Coronary artery (tissue), 2 donors: Measurements from ENCODE around the gene PRR29.
"Not testable (repeated sequence)": the region's sequence is repeated elsewhere in the genome, so short reads cannot be mapped to it uniquely, and the experiment has no call there.

ENCODE experiments used
- DNase-seq: peaks from one replicate; pipeline ENCODE4 v3.0.0-alpha.2; 2017; ENCODE audit warnings: low spot score
- H3K27ac ChIP-seq, 2 donors: fragments of 200-600 bp; sonication (generic); one replicate each; pipeline ENCODE4 v1.5.1; 2016 to 2019
- H3K4me3 ChIP-seq: fragments of 200-600 bp; sonication (generic); 2 replicates; pipeline ENCODE4 v1.5.1; 2016; ENCODE audit warnings: mild to moderate bottlenecking, moderate library complexity
- TF ChIP-seq, protein P1 (sequence below): fragments of 200-600 bp; sonication (generic); IDR thresholded peaks from one replicate; pipeline ENCODE4 v1.5.1; 2019; ENCODE audit warnings: antibody characterized with exemption

PRR29 gene

DNA sequence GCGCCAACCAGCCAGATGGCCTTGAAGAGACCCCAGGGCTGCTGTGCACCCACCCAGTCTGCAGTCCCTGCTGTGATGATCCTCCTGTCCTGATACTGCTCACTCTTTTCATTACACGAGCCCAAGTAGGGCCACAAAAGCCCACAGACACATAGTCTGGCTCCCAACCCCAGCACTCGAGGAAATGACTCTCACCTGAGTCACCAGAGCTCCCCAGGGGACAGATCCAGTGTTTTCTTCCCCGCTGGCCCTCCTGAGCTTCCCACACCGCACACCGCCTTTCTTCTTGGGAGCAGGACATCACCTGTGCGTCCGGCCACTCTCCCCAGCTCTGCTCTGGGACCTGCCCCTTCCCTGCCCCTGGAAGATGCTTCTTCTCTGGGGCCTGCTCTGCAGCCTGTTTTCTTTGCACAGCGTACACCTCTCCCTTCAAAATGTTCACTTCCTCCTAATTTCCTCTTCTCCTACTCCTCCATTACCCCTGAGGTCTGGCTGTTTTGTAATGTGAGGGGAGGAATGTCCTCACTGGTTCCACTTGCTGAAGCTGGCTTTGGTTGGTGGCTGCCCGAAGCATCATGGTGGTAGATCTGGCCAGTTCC lies 23.5 kb upstream of the PRR29 start:
- no peak for DNase-seq
- Histone ChIP-seq H3K27ac (no peak overlapping the region), H3K4me3 (no peak overlapping the region)

DNA sequence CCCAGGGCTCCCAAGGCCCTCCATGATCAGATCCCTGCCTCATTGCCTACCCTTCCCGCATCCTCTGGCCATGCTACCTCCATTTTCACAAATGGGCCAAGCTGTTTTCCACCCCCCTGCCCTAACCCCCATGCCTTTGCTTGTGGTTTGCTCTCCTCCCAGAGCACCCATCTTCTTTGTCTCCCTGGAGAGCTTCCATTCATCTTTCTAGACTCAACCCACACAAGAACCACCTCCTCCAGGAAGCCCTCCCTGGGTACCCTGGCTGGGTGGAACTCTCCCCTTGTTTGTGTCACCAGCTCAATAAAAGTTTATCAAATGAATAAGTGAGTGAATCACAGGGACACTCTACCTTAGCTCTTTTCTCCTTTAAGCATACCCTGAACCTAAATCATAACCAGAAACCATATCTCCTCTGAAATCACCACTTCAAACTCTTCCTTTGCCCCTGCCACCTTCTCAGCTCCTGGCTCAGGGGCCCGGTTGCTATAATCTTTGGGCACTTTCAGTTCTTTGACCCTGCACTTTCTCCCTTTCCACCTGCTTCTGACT lies 22.5 kb upstream of the PRR29 start:
- no peak for DNase-seq
- H3K27ac ChIP-seq: no peak overlapping the region
- TF ChIP-seq, protein P1, sequence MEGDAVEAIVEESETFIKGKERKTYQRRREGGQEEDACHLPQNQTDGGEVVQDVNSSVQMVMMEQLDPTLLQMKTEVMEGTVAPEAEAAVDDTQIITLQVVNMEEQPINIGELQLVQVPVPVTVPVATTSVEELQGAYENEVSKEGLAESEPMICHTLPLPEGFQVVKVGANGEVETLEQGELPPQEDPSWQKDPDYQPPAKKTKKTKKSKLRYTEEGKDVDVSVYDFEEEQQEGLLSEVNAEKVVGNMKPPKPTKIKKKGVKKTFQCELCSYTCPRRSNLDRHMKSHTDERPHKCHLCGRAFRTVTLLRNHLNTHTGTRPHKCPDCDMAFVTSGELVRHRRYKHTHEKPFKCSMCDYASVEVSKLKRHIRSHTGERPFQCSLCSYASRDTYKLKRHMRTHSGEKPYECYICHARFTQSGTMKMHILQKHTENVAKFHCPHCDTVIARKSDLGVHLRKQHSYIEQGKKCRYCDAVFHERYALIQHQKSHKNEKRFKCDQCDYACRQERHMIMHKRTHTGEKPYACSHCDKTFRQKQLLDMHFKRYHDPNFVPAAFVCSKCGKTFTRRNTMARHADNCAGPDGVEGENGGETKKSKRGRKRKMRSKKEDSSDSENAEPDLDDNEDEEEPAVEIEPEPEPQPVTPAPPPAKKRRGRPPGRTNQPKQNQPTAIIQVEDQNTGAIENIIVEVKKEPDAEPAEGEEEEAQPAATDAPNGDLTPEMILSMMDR: no peak
- H3K4me3 ChIP-seq: no peak overlapping the region

More for the DNA sequence above, 23.5 kb upstream of the PRR29 start:
- TF ChIP-seq, protein P1: no peak

DNA sequence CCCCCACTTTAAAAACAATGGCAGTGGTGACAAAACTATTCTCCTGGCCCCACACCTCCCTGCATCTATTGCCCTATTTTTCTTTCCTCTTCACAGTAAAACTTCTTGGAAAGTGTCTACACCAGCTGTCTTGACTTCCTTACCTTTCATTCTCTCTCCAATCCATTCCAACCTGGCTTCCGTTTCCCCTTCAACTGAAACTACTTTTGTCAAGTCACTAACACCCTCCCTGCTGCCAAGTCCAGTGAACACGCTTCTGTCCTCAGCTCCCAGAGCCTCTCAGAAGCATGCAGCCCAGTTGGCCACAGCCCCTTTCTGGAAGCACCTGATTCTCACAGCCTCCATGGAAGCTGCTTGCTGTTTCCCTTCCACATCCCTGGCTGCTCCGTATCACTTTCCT lies 21.4 kb upstream of the PRR29 start:
- Histone ChIP-seq H3K27ac (no peak overlapping the region), H3K4me3 (no peak overlapping the region)
- no peak for DNase-seq
- TF ChIP-seq, protein P1: no peak

DNA sequence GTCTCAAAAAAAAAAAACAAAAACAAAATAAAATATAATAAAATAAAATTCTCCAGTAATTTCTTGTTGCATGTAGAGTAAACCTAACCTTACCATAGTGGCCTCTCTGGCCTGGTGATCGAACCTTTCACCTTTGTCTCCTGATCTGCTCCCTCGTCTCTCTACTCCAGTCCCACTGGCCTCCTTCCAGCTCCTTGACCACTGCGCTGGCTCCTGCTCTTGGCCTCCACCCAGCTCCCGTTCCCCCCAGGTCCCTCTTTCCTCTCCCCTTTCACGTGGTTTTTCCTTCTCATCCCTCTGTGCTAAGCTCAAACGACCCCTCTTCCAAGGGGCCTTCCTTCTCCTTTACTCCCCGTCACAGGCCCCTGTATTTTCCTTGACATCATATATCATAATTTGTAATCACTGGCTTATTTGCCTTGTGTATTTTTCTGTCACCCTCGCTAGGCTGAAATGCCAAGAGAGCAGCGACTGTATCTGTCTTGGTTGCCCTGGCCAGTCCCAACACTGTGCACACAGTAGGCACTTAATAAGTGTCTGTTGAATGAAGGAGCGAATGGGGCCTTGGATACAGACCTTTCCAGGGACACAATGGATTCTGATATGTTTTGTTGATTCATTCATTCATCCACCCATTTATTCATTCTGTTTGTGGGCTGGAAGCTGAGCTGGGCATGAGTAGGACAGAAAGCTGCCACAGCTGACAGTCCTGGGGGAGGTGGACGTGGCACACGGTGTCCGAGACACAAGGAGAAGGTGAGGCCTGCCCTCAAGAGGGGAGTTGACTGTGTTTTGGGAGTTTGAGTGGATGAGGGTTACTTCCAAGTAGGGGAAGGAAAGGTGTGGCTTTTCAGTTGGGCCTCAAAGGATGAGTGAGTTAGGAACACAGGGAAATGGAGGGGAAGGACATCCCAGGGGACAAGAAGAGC lies 19.6 kb upstream of the PRR29 start:
- Histone ChIP-seq H3K4me3 (no peak overlapping the region), H3K27ac (no peak overlapping the region)
- DNase-seq: no peak
- TF ChIP-seq, protein P1: no peak

DNA sequence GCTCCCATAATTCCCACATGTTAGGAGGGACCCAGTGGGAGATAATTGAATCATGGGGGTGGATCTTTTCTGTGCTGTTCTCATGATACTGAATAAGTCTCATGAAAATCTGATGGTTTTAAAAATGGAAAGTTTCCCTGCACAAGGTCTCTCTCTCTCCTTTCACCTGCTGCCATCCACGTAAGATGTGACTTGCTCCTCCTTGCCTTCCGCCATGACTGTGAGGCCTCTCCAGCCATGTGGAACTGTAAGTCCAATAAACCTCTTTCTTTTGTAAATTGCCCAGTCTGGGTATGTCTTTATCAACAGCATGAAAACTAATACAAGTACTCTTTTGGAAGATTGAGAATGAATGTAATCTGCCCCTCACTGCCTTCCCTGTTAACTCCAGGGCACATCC lies 15.5 kb upstream of the PRR29 start:
- not testable (repeated sequence) for H3K4me3 ChIP-seq, DNase-seq
- H3K27ac ChIP-seq: peak overlapping the region in 1 of 2 donors; percentile 77

DNA sequence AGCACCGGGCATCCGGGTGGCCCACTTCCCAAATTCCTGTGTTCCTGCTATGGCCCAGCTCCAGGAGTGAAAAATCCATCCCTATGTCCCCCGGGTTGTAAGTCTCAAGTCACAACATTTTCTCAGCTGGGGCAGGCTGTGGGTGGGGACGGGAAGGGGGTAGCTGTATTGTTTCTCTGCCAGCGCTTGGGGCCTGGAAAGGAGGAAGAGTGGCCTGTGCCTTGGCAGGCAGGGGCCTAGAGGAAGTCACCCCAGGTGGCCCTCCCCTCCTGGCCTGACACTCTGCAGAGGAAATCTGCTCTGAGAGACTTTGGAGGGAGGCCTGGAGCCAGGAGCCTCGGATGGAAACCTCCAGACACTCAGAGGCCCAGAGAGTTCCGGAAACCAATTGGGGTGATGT lies 14.8 kb upstream of the PRR29 start:
- H3K27ac ChIP-seq: peak overlapping the region in 1 of 2 donors; percentile 77

DNA sequence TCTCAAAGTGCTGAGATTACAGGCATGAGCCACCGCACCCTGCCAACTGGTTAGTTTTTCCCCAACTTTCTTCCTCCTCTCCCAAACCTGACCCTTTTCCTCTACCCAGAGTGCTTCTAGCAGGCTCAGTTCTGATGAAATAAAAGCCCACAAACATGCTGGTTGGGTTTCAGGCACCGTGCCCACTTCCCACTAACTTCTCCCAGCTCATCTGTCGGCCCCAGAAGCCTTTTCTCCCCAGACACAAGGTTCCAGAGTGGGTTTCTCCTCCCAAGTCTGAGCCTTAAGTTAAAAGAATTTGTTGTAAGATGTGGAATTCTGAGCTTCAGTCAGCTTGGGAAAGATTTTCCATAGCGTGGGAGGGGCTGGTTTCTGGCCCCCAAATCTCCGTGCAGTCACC lies 13.9 kb upstream of the PRR29 start:
- H3K4me3 ChIP-seq: no peak overlapping the region
- DNase-seq: no peak
- peak overlapping the region; percentile 32 to 77 for H3K27ac ChIP-seq
- TF ChIP-seq, protein P1: no peak

More for the DNA sequence above, 14.8 kb upstream of the PRR29 start:
- no peak for DNase-seq
- TF ChIP-seq, protein P1: no peak
- H3K4me3 ChIP-seq: no peak overlapping the region
